Upper lobe of right lung (tissue), 1 donor: ENCODE data around the gene VSIR. TPM values are rescaled to one million over a fixed set of nuclear protein-coding genes. Genes with fewer than 3 reads are reported as not detected.
A peak's percentile ranks its signal among the peaks of the same experiment; 100 is the strongest.

Experiments
- ATAC-seq: fragments of 200-7000 bp; cut with Tn5 transposase; one replicate; pipeline ENCODE4 v1.9.1; 2020; ENCODE audit warnings: mild to moderate bottlenecking, moderate library complexity
- DNase-seq: peaks from one replicate; pipeline ENCODE4 v3.0.0-alpha.2; 2020
- H3K27ac ChIP-seq: fragments of 200-600 bp; one replicate; pipeline ENCODE4 v1.8.0; 2022
- H3K27me3 ChIP-seq: fragments of 200-600 bp; one replicate; pipeline ENCODE4 v1.8.0; 2022; ENCODE audit warnings: mild to moderate bottlenecking
- H3K36me3 ChIP-seq: fragments of 200-600 bp; one replicate; pipeline ENCODE4 v1.8.0; 2022
- H3K4me1 ChIP-seq: fragments of 200-600 bp; one replicate; pipeline ENCODE4 v1.8.0; 2022
- H3K4me3 ChIP-seq: fragments of 200-600 bp; one replicate; pipeline ENCODE4 v1.8.0; 2022; ENCODE audit warnings: mild to moderate bottlenecking
- H3K9me3 ChIP-seq: fragments of 200-600 bp; one replicate; pipeline ENCODE4 v1.8.0; 2022
- CTCF ChIP-seq: fragments of 200-600 bp; IDR thresholded peaks from one replicate; pipeline ENCODE4 v1.8.0; 2022; ENCODE audit warnings: antibody characterized with exemption
- intact Hi-C: fragments of 100-400 bp; cut with DNase I; formaldehyde crosslinking; loops from one replicate; pipeline ENCODE4 v1.11.0; 2022
- total RNA-seq: library from RNA; stranded (reverse); fragmentation: NEBNext Ultra II Directional; extraction: Animal tissue kit (Norgen Biotek cat#: 25700); gene quantifications from one replicate; pipeline ENCODE4 v1.2.1, GENCODE V29; 2021
- donor health status: DM: no; HTN: yes; CAD: no; lungs with severe emphysema.

The VSIR gene
- total RNA-seq, 1 donor from 2014 or later = 128 TPM

- ATAC-seq (no peak), DNase-seq (no peak)
- intact Hi-C loops = loop anchor here (10.0 kb wide), 1 partner anchor 434 kb away; no protein-coding TSS in a partner anchor
- Histone ChIP-seq H3K4me1 (peaks cover 6% of the 10 kb centered on the region), H3K27me3 (no peaks in the 10 kb centered on the region), H3K27ac (no peak overlapping the region), H3K4me3 (no peak overlapping the region), H3K9me3 (no peaks in the 10 kb centered on the region), H3K36me3 (peaks cover 87% of the 10 kb centered on the region)
- no peak for TF ChIP-seq CTCF
Observed at GRCh38 chr10:71818674-71819260, 45.4 kb upstream of the VSIR start.

GRCh38 chr10:71817831-71818655 lies 44.7 kb upstream of the VSIR start:
- Histone ChIP-seq H3K27me3 (no peaks in the 10 kb centered on the region), H3K4me1 (peaks cover 6% of the 10 kb centered on the region), H3K9me3 (no peaks in the 10 kb centered on the region), H3K36me3 (peaks cover 80% of the 10 kb centered on the region), H3K27ac (no peak overlapping the region), H3K4me3 (no peak overlapping the region)
- intact Hi-C loops = loop anchor here (10.0 kb wide), 1 partner anchor 433 kb away; no protein-coding TSS in a partner anchor
- peak; percentile 75 for DNase-seq
- ATAC-seq = peak; percentile 82
- TF ChIP-seq CTCF = no peak

- intact Hi-C loops = loop anchor here (10.0 kb wide), 1 partner anchor 432 kb away; no protein-coding TSS in a partner anchor
- ATAC-seq = no peak
- TF ChIP-seq CTCF = no peak
- H3K4me1 ChIP-seq = peaks cover 6% of the 10 kb centered on the region
- no peak overlapping the region for H3K4me3 ChIP-seq
- H3K36me3 ChIP-seq = peaks cover 70% of the 10 kb centered on the region
- no peak for DNase-seq
- H3K27me3 ChIP-seq = no peaks in the 10 kb centered on the region
- no peak overlapping the region for H3K27ac ChIP-seq
- H3K9me3 ChIP-seq = no peaks in the 10 kb centered on the region
Observed at GRCh38 chr10:71816936-71817618, 43.8 kb upstream of the VSIR start.

- H3K36me3 ChIP-seq = peaks cover 64% of the 10 kb centered on the region
- no peaks in the 10 kb centered on the region for H3K9me3 ChIP-seq
- H3K4me1 ChIP-seq = peaks cover 6% of the 10 kb centered on the region
- H3K27ac ChIP-seq = no peak overlapping the region
- H3K4me3 ChIP-seq = no peak overlapping the region
- TF ChIP-seq CTCF = no peak
- intact Hi-C loops = loop anchor here (10.0 kb wide), 1 partner anchor 432 kb away; no protein-coding TSS in a partner anchor
- ATAC-seq (no peak), DNase-seq (no peak)
- no peaks in the 10 kb centered on the region for H3K27me3 ChIP-seq
Observed at GRCh38 chr10:71816421-71816851, 43.1 kb upstream of the VSIR start.

GRCh38 chr10:71815515-71816130 lies 42.3 kb upstream of the VSIR start:
- DNase-seq = no peak

More at GRCh38 chr10:71815515-71816130, 42.3 kb upstream of the VSIR start:
- Histone ChIP-seq H3K27ac (no peak overlapping the region), H3K27me3 (no peaks in the 10 kb centered on the region), H3K9me3 (no peaks in the 10 kb centered on the region), H3K4me1 (peaks cover 6% of the 10 kb centered on the region), H3K36me3 (peaks cover 55% of the 10 kb centered on the region), H3K4me3 (no peak overlapping the region)
- intact Hi-C loops = loop anchor here (10.0 kb wide), 1 partner anchor 431 kb away; no protein-coding TSS in a partner anchor
- ATAC-seq = no peak
- TF ChIP-seq CTCF = no peak
